GM10266 (cell line): ENCODE measurements around the gene CHD5.
"Not testable (repeated sequence)": the region's sequence is repeated elsewhere in the genome, so short reads cannot be mapped to it uniquely, and the experiment has no call there.

Experiments used
- DNase-seq: peaks from one replicate; pipeline ENCODE4 v3.0.0; 2012; ENCODE audit errors: extremely low spot score
- TF ChIP-seq, protein P1 (sequence below): IDR thresholded peaks from 2 replicates; pipeline ENCODE4 v1.5.1; 2012; ENCODE audit warnings: mild to moderate bottlenecking, low read depth; ENCODE audit not compliant: control insufficient read depth, insufficient read depth; ENCODE audit errors: missing control alignments

The CHD5 gene

DNA sequence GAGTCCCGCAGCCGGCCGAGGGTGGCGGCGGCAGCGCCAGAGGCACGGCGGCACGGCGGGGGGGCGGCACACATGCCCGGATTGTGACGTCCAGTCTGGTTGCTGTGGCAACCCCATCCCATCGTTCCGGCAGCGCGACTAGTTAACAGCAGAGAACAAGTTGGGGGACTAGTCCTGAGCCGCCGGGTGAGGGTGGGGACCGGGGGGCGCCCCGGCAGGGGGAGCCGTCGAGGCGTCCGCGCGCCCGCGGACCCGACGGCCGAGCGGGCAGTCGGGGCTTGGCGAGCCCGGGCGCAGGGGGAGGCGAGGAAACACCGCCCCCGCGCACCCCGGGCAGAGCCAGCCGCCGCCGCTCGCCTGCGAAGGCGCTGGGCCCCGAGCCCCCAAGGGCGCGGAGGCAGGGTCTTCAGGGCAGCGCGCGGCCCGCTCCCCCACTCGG is at the start of gene CHD5:
Gene CHD5, minus strand, starts transcription at position 54 of the 439 bp plus-strand sequence. CDS start 298 bp downstream, outside the sequence.
- no peak for DNase-seq
- TF ChIP-seq, protein P1, sequence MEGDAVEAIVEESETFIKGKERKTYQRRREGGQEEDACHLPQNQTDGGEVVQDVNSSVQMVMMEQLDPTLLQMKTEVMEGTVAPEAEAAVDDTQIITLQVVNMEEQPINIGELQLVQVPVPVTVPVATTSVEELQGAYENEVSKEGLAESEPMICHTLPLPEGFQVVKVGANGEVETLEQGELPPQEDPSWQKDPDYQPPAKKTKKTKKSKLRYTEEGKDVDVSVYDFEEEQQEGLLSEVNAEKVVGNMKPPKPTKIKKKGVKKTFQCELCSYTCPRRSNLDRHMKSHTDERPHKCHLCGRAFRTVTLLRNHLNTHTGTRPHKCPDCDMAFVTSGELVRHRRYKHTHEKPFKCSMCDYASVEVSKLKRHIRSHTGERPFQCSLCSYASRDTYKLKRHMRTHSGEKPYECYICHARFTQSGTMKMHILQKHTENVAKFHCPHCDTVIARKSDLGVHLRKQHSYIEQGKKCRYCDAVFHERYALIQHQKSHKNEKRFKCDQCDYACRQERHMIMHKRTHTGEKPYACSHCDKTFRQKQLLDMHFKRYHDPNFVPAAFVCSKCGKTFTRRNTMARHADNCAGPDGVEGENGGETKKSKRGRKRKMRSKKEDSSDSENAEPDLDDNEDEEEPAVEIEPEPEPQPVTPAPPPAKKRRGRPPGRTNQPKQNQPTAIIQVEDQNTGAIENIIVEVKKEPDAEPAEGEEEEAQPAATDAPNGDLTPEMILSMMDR, result no peak

DNA sequence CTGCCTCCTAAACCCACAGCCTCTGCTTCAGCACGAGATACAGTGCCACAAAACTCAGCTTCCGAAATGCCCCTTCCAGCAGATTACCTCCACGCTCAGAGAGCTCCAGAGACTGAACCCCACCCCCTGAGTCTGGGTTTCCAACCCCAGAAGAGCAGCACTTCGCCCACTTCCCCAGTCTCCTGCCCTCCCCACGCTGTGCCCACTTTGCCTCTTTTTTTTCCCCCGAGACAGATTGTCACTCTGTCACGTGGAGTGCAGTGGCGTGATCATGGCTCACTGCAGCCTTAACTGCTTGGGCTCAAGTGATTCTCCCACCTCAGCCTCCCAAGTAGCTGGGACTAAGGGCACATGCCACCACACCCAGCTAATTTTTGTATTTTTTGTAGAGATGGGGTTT is 45.5 kb upstream of the CHD5 start:
- DNase-seq, result no peak
- TF ChIP-seq, protein P1, result no peak

DNA sequence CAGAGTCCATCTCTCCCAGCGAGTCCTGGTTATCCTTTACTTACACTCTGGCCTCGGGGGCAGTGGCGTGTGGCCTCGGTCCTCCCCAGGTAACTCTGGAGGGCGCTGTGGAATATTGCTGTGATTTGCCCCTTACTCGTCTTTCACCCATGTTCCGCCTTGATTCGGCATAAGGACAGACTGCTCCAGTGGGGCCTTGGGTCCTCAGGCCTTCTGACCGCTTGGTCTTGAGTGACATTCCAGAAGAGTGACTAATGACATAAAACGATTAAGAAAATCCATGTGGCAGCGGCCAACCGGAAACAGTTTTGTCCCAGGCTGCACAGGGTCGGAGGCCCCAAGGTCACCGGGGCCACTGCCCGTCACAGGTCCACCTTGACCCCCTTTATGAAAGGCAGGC is 44.6 kb upstream of the CHD5 start:
- DNase-seq, result no peak

DNA sequence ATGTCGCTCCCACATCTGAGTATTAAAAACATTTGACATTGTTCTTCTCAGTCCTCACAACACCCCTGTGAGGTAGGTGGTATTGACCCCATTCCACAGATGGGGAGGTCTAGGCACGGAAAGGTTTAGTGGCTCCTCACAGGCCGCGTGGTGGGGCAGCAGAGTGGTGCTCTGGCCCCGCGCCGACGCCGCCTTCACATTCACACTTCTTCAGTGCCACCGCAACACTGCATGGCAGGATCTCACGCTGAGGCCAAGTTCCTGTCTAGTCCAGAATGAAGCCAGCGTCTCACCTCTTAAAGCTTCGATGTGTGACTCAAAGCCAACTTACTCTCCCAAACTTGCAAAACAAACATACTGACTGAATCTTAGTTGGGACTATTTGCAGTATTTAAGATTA is 43.5 kb upstream of the CHD5 start:
- TF ChIP-seq, protein P1, result no peak
- DNase-seq, result no peak

More for the DNA sequence above, 44.6 kb upstream of the CHD5 start:
- TF ChIP-seq, protein P1, result no peak

DNA sequence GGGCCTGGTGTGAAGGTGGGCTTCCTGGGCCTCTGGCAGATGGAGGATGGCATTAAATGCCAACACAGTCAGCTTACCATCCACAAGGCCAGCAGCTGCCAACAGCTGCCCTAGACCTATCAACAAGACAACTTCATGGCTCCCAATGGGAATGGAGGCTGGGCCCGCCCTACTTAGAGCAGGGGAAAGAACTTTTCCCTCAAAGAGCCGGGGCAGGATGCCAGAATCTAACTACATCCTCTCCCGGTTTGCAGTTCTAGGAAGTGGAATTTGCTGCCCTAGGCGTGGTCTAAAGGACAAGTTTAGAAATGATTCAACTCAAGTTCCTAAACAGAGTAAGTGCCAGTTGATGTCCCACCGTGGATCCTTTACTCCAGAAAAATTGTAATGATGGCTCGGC is 42.5 kb upstream of the CHD5 start:
- TF ChIP-seq, protein P1, result no peak
- no peak for DNase-seq

DNA sequence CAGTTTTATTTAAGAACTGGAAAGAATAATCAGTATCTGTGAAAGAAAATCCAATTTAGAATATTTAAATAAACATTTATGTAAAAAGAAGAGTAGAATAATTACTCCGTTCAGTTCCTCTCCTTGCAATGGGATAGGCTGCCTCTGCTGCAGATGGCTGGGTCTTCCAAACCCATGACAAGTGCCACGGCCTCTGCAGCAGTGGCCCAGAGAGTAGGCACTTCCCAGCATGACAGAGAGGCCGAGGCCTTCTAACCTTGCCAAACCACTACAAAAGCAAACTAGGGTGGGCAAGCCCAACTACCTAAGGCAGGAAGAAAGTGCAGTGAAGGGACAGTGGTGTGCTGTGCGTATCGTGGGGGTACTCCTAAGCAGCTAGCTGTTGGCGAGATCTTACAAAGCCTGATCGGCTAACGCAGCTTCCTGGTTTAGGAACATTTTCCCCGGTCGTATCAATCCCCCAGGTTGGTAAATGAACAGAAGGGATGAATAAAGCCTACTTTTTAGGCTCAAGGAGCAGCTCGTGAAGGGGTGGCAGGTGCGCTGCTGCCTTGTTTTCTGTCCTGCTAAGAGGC is 41.2 kb upstream of the CHD5 start:
- TF ChIP-seq, protein P1, result no peak

DNA sequence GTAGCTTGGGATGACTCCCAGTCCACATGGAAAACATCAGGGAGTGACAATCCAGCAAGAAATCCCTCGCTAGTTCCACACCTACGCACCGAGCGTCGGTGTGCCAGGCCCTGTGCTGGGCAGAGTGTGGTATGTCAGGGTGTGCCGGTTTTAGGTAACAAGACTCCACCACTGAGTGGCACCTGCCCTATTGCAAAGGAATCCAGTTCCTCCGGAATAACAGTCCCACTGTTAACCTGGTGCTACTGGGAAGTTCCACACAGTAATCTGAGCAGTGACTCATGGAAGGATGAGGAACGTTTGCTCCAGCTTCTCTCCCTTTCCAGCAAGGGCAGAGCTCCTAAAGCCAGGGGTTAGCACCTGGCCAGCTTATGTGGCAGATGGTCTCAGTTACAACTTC is 40.1 kb upstream of the CHD5 start:
- no peak for DNase-seq
- TF ChIP-seq, protein P1, result no peak

More for the DNA sequence above, 41.2 kb upstream of the CHD5 start:
- no peak for DNase-seq

DNA sequence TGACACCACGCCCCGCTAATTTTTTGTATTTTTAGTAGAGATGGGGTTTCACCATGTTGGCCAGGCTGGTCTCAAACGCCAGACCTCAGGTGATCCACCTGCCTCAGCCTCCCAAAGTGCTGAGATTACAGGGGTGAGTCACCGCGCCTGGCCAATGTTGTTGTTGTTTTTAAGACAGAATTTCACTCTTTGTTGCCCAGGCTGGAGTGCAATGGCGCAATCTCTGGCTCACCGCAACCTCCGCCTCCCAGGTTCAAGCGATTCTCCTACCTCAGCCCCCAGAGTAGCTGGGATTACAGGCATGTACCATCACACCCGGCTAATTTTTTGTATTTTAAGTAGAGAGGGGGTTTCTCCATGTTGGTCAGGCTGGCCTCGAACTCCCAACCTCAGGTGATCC is 39.5 kb upstream of the CHD5 start:
- DNase-seq, result not testable (repeated sequence)
